WTC11 (cell line): Measurements from ENCODE around the gene NR2E3.

Experiments used
- NFE2L1 ChIP-seq: sonication (generic); formaldehyde crosslinking; IDR thresholded peaks from 2 replicates; pipeline ENCODE4 v1.8.1; 2023; ENCODE audit warnings: missing genetic modification reagents
- ZNF416 ChIP-seq: fragments of 250-450 bp; sonication (Bioruptor Pico); IDR thresholded peaks from 2 replicates; pipeline ENCODE4 v1.9.0; 2021; ENCODE audit warnings: mild to moderate bottlenecking, inconsistent platforms
- TF ChIP-seq, protein P1 (sequence below): fragments of 200-600 bp; IDR thresholded peaks from 2 replicates; pipeline ENCODE4 v1.8.0; 2022; ENCODE audit warnings: antibody characterized with exemption
- TF ChIP-seq, protein P2 (sequence below): sonication (generic); formaldehyde crosslinking; IDR thresholded peaks from 2 replicates; pipeline ENCODE4 v1.8.1; 2022; ENCODE audit warnings: low read depth, missing genetic modification reagents, borderline replicate concordance
- TF ChIP-seq, protein P3 (sequence below): sonication (generic); formaldehyde crosslinking; IDR thresholded peaks from 2 replicates; pipeline ENCODE4 v1.8.1; 2023; ENCODE audit warnings: mild to moderate bottlenecking, missing genetic modification reagents
- TF ChIP-seq, protein P4 (sequence below): sonication (generic); formaldehyde crosslinking; IDR thresholded peaks from 2 replicates; pipeline ENCODE4 v1.8.0; 2023; ENCODE audit warnings: missing genetic modification reagents, mild to moderate bottlenecking, borderline replicate concordance
- TF ChIP-seq, protein P5 (sequence below): sonication (generic); formaldehyde crosslinking; IDR thresholded peaks from 2 replicates; pipeline ENCODE4 v1.8.1; 2023; ENCODE audit warnings: mild to moderate bottlenecking, moderate library complexity, missing genetic modification reagents

DNA sequence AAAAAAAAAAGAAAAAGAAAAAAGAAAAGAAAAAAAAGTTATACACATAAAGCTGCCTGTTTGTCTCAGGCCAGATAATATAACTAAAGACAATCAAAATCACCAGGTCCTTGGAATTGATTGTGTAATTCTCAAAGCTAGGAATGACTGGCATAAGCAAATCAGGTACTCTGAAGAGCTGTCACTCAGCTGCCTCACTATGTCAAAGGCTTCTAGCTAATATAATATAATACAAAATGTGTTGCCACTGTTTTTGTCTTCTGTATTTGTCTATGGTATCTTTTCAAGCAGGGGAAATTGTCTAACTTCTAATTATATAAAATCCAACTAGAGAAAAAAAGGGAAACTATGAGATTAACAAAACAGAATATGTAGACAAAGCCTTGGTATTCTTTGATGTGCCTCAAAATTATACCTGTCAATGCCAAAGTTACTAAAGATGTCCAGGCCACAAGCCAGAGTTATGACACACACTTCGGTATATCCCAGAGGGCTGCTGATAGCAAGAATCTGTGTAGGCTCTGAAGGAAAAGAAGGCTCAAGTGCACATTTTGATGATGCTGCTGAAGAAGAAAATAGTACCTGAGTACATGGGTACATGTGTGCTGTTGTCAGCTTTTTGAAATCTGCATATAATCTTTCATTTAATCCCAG is 37.0 kb upstream of the NR2E3 start:
- TF ChIP-seq, protein P1, sequence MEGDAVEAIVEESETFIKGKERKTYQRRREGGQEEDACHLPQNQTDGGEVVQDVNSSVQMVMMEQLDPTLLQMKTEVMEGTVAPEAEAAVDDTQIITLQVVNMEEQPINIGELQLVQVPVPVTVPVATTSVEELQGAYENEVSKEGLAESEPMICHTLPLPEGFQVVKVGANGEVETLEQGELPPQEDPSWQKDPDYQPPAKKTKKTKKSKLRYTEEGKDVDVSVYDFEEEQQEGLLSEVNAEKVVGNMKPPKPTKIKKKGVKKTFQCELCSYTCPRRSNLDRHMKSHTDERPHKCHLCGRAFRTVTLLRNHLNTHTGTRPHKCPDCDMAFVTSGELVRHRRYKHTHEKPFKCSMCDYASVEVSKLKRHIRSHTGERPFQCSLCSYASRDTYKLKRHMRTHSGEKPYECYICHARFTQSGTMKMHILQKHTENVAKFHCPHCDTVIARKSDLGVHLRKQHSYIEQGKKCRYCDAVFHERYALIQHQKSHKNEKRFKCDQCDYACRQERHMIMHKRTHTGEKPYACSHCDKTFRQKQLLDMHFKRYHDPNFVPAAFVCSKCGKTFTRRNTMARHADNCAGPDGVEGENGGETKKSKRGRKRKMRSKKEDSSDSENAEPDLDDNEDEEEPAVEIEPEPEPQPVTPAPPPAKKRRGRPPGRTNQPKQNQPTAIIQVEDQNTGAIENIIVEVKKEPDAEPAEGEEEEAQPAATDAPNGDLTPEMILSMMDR = no peak
- TF ChIP-seq, protein P2, sequence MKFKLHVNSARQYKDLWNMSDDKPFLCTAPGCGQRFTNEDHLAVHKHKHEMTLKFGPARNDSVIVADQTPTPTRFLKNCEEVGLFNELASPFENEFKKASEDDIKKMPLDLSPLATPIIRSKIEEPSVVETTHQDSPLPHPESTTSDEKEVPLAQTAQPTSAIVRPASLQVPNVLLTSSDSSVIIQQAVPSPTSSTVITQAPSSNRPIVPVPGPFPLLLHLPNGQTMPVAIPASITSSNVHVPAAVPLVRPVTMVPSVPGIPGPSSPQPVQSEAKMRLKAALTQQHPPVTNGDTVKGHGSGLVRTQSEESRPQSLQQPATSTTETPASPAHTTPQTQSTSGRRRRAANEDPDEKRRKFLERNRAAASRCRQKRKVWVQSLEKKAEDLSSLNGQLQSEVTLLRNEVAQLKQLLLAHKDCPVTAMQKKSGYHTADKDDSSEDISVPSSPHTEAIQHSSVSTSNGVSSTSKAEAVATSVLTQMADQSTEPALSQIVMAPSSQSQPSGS (CRISPR knock-in tag) = no peak
- TF ChIP-seq NFE2L1 (CRISPR knock-in tag) (no peak), ZNF416 (CRISPR knock-in tag) (no peak)
- TF ChIP-seq, protein P3, sequence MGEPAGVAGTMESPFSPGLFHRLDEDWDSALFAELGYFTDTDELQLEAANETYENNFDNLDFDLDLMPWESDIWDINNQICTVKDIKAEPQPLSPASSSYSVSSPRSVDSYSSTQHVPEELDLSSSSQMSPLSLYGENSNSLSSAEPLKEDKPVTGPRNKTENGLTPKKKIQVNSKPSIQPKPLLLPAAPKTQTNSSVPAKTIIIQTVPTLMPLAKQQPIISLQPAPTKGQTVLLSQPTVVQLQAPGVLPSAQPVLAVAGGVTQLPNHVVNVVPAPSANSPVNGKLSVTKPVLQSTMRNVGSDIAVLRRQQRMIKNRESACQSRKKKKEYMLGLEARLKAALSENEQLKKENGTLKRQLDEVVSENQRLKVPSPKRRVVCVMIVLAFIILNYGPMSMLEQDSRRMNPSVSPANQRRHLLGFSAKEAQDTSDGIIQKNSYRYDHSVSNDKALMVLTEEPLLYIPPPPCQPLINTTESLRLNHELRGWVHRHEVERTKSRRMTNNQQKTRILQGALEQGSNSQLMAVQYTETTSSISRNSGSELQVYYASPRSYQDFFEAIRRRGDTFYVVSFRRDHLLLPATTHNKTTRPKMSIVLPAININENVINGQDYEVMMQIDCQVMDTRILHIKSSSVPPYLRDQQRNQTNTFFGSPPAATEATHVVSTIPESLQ = no peak
- TF ChIP-seq, protein P4, sequence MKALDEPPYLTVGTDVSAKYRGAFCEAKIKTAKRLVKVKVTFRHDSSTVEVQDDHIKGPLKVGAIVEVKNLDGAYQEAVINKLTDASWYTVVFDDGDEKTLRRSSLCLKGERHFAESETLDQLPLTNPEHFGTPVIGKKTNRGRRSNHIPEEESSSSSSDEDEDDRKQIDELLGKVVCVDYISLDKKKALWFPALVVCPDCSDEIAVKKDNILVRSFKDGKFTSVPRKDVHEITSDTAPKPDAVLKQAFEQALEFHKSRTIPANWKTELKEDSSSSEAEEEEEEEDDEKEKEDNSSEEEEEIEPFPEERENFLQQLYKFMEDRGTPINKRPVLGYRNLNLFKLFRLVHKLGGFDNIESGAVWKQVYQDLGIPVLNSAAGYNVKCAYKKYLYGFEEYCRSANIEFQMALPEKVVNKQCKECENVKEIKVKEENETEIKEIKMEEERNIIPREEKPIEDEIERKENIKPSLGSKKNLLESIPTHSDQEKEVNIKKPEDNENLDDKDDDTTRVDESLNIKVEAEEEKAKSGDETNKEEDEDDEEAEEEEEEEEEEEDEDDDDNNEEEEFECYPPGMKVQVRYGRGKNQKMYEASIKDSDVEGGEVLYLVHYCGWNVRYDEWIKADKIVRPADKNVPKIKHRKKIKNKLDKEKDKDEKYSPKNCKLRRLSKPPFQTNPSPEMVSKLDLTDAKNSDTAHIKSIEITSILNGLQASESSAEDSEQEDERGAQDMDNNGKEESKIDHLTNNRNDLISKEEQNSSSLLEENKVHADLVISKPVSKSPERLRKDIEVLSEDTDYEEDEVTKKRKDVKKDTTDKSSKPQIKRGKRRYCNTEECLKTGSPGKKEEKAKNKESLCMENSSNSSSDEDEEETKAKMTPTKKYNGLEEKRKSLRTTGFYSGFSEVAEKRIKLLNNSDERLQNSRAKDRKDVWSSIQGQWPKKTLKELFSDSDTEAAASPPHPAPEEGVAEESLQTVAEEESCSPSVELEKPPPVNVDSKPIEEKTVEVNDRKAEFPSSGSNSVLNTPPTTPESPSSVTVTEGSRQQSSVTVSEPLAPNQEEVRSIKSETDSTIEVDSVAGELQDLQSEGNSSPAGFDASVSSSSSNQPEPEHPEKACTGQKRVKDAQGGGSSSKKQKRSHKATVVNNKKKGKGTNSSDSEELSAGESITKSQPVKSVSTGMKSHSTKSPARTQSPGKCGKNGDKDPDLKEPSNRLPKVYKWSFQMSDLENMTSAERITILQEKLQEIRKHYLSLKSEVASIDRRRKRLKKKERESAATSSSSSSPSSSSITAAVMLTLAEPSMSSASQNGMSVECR (CRISPR knock-in tag) = no peak
- TF ChIP-seq, protein P5, sequence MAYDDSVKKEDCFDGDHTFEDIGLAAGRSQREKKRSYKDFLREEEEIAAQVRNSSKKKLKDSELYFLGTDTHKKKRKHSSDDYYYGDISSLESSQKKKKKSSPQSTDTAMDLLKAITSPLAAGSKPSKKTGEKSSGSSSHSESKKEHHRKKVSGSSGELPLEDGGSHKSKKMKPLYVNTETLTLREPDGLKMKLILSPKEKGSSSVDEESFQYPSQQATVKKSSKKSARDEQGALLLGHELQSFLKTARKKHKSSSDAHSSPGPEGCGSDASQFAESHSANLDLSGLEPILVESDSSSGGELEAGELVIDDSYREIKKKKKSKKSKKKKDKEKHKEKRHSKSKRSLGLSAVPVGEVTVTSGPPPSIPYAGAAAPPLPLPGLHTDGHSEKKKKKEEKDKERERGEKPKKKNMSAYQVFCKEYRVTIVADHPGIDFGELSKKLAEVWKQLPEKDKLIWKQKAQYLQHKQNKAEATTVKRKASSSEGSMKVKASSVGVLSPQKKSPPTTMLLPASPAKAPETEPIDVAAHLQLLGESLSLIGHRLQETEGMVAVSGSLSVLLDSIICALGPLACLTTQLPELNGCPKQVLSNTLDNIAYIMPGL = no peak
